ENCODE measurements around the gene SH3GL1.
"Not testable (repeated sequence)": the region's sequence is repeated elsewhere in the genome, so short reads cannot be mapped to it uniquely, and the experiment has no call there.

SH3GL1 gene

GRCh38 chr19:4362831-4363545 lies 37.4 kb downstream of the SH3GL1 start:
- DNase-seq (ENCODE audit: low spot score), result no peak

GRCh38 chr19:4362101-4362828 lies 38.1 kb downstream of the SH3GL1 start:
- no peak for DNase-seq (ENCODE audit: low spot score)

- no peak for DNase-seq (ENCODE audit: low spot score)
Observed at GRCh38 chr19:4361152-4362046, 38.9 kb downstream of the SH3GL1 start.

GRCh38 chr19:4360641-4361151 lies 39.7 kb downstream of the SH3GL1 start:
- no peak for DNase-seq (ENCODE audit: low spot score)

- no peak for DNase-seq (ENCODE audit: low spot score)
Observed at GRCh38 chr19:4360081-4360569, 40.2 kb downstream of the SH3GL1 start.

- DNase-seq (ENCODE audit: low spot score), result no peak
Observed at GRCh38 chr19:4359627-4360000, 40.7 kb downstream of the SH3GL1 start.

GRCh38 chr19:4358709-4359626 lies 41.4 kb downstream of the SH3GL1 start:
- no peak for DNase-seq (ENCODE audit: low spot score)

- DNase-seq (ENCODE audit: low spot score), result no peak
Observed at GRCh38 chr19:4357921-4358326, 42.4 kb downstream of the SH3GL1 start.

GRCh38 chr19:4357095-4357797 lies 43.1 kb downstream of the SH3GL1 start:
- DNase-seq (ENCODE audit: low spot score), result no peak

GRCh38 chr19:4354897-4355296 lies 45.5 kb downstream of the SH3GL1 start:
- no peak for DNase-seq (ENCODE audit: low spot score)

- no peak for DNase-seq (ENCODE audit: low spot score)
Observed at GRCh38 chr19:4354282-4354681, 46.1 kb downstream of the SH3GL1 start.

- peak; percentile 55 for DNase-seq (ENCODE audit: low spot score)
Observed at GRCh38 chr19:4352701-4353121, 47.6 kb downstream of the SH3GL1 start.

- DNase-seq (ENCODE audit: low spot score), result no peak
Observed at GRCh38 chr19:4350726-4351125, 49.6 kb downstream of the SH3GL1 start.

GRCh38 chr19:4350111-4350510 lies 50.2 kb downstream of the SH3GL1 start:
- DNase-seq (ENCODE audit: low spot score), result no peak

GRCh38 chr19:4349225-4349624 lies 51.1 kb downstream of the SH3GL1 start:
- DNase-seq (ENCODE audit: low spot score), result not testable (repeated sequence)

GRCh38 chr19:4347521-4347920 lies 52.8 kb downstream of the SH3GL1 start:
- DNase-seq (ENCODE audit: low spot score), result no peak

- no peak for DNase-seq (ENCODE audit: low spot score)
Observed at GRCh38 chr19:4346020-4346383, 54.3 kb downstream of the SH3GL1 start.

GRCh38 chr19:4345342-4346019 lies 54.9 kb downstream of the SH3GL1 start:
- no peak for DNase-seq (ENCODE audit: low spot score)

- peak; percentile 84 for DNase-seq (ENCODE audit: low spot score)
Observed at GRCh38 chr19:4343370-4344307, 56.7 kb downstream of the SH3GL1 start, which contains the start of gene MPND. Gene MPND, plus strand, starts transcription at chr19:4343562. Its CDS starts 32 bp downstream, at chr19:4343594.

Measured in kidney tubule cell (primary cell).